Fibroblast of pulmonary artery (primary cell): Measurements from ENCODE around the gene AKAP9.
"Not testable (repeated sequence)": the region's sequence is repeated elsewhere in the genome, so short reads cannot be mapped to it uniquely, and the experiment has no call there.

Experiments
- DNase-seq: peaks from one replicate; pipeline ENCODE4 v3.0.0-alpha.2; 2010; ENCODE audit warnings: low read depth
- H3K4me3 ChIP-seq: replicated peaks from 2 replicates; pipeline ENCODE4 v1.5.1; 2011; ENCODE audit warnings: low read depth, mild to moderate bottlenecking, control low read depth, low read length, moderate library complexity
- TF ChIP-seq, protein P1 (sequence below): IDR thresholded peaks from 2 replicates; pipeline ENCODE4 v1.5.1; 2011; ENCODE audit warnings: mild to moderate bottlenecking, control low read depth, low read length, inconsistent platforms; ENCODE audit errors: missing control alignments

The AKAP9 gene

DNA sequence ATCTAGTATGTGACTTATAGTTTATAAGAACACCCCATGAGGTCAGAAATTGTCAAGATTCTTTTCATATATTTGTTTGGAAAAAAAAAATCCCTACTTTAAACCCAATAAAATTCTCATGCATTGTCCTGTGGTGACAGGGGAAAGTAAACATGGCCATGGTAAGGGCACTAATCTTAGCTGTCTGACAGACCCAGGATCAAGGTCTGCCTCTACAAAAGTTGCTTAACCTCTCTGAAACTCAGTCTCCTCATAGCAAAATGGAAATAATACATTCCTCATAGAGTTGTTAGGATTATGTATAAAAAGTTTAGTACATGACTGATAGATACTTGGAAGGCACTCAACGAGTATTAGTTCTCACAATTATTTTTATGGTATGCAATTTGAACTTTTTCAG is 22.3 kb upstream of the AKAP9 start:
- H3K4me3 ChIP-seq = no peak overlapping the region
- TF ChIP-seq, protein P1, sequence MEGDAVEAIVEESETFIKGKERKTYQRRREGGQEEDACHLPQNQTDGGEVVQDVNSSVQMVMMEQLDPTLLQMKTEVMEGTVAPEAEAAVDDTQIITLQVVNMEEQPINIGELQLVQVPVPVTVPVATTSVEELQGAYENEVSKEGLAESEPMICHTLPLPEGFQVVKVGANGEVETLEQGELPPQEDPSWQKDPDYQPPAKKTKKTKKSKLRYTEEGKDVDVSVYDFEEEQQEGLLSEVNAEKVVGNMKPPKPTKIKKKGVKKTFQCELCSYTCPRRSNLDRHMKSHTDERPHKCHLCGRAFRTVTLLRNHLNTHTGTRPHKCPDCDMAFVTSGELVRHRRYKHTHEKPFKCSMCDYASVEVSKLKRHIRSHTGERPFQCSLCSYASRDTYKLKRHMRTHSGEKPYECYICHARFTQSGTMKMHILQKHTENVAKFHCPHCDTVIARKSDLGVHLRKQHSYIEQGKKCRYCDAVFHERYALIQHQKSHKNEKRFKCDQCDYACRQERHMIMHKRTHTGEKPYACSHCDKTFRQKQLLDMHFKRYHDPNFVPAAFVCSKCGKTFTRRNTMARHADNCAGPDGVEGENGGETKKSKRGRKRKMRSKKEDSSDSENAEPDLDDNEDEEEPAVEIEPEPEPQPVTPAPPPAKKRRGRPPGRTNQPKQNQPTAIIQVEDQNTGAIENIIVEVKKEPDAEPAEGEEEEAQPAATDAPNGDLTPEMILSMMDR = no peak
- DNase-seq = no peak

DNA sequence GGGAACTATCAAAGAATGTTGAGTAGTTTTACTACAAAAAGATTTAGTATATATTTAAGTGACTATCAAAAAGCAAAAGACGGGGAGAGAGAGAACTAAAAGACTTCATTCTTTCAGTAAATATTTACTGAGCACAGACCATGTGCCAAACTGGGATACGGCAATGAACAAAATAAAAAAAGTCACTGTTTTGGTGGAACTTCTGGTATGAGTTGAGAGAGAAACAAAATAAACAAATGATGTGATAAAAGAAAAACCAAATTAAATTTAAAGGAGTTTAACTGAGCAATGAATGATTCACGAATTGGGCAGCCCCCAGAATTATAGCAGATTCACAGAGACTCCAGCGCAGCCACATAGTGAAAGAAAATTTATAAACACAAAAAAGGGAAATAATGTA is 17.8 kb upstream of the AKAP9 start:
- no peak for DNase-seq
- H3K4me3 ChIP-seq = no peak overlapping the region
- TF ChIP-seq, protein P1 = no peak

DNA sequence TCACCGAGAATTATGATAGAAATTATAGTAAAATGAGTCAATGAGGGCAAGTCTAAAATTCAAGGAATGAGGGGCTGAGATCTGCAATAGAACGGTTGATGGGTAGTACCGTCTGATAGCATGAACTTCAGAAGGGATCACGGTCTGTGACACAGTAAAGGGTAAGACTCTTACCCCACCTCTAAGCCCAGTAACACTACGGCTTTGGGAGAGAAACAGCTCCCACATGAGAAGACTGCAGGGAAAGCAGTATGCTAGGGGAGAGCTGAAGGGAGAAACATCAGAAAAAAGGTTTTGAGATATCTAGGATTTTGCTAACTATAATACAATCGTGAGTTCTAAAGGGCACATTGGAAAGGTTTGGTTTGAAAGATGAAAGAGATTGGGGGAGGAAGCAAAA is 12.8 kb upstream of the AKAP9 start:
- H3K4me3 ChIP-seq = no peak overlapping the region
- TF ChIP-seq, protein P1 = no peak
- no peak for DNase-seq

DNA sequence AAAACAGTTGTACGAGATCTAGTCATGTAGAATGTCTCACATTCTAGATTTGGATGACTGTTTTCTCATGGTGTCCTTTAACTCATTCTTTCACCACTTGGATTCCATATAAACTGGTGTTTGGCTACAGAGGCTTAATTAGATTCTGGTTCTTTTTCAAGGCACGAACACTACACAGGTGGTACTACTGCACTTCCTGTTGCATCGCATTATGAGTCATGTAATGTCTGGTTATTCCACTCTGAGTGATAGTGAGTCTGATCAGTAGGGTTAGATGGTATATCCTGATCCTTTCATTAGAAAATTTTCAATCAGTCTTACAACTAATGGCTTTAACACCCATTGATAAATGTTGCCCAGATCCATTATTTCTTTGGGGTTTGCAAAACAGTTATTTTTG is 11.2 kb upstream of the AKAP9 start:
- TF ChIP-seq, protein P1 = no peak
- H3K4me3 ChIP-seq = no peak overlapping the region
- DNase-seq = no peak

DNA sequence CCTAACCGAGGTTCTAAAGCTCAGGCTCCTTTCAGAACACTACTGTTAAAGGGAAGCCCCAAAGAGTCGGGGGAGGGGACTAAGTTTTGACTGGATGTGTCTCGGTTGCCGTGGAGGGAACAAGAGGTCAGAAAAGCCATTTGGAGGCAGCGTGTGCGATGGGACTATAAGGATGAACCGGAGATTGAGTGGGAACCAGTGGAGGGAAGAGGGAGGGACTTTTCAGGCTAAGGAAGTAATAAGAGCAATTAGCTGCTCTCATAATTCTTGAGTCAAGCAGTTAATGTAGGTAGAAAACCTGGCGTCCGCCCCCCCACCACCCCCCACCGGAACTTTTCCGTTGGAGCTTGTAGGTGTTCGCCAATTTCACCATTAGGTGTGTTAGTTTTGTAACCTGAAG is 491 bp upstream of the AKAP9 start:
- peak; percentile 11 for DNase-seq
- H3K4me3 ChIP-seq = peak overlapping the region; percentile 91
- TF ChIP-seq, protein P1 = no peak

DNA sequence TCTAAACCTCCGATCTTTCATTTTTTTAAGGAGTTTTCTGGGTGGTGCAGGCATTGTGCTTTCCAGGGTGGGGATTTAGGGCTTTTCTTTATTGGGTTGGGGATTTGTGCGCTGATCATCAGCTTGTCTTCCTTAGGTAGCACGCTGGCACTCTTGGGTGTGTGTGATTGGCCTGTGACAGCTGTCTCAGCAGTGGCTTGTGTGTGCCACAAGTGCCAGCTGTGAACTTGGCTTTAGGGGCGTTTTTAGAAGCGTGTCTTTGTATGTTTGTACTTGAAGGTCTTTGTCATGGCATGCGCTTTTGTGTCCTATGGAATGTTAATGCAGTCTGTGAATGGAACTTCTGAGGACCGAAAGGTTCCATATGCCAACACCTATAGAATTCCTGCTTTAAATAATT is 788 bp downstream of the AKAP9 start:
- TF ChIP-seq, protein P1 = no peak
- DNase-seq = peak; percentile 27
- H3K4me3 ChIP-seq = peak overlapping the region; percentile 91

DNA sequence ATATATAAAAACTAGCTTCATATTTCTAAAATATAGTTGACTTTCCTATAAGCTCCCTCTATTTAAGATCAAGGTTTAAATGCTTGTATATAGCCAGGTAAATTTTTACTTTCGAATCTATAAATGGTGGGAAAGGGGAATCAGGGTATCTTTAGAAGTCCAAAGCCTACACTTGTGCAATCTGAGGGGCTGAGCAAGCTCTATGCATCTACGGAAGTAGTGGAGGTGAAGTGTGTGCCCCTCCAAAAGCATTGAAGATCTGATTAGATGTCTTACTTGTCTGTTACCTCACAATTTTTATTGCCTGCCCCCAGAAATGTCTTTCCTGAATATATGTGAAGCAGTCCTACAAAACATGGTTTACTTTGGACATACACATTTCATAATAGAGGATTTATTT is 1.6 kb downstream of the AKAP9 start:
- H3K4me3 ChIP-seq = peak overlapping the region; percentile 91
- no peak for DNase-seq

DNA sequence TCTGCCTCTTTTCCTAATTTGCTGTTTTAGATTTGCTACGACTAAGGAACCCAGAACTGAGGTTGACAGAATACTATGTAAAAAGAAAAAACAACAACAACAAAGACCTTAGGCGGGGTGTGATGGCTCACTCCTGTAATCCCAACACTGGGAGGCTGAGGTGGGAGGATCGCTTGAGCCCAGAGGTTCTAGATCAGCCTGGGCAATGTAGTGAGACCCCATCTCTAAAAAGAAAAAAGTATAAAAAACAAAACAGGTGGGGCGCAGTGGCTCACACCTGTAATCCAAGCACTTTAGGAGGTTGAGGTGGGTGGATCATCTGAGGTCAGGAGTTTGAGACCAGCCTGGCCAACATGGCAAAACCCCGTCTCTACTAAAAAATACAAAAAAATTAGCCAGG is 4.3 kb downstream of the AKAP9 start:
- DNase-seq, H3K4me3 ChIP-seq: not testable (repeated sequence)

More for the DNA sequence above, 1.6 kb downstream of the AKAP9 start:
- TF ChIP-seq, protein P1 = no peak
